Measurements from ENCODE around the gene ARHGAP4.

ARHGAP4 gene

DNA sequence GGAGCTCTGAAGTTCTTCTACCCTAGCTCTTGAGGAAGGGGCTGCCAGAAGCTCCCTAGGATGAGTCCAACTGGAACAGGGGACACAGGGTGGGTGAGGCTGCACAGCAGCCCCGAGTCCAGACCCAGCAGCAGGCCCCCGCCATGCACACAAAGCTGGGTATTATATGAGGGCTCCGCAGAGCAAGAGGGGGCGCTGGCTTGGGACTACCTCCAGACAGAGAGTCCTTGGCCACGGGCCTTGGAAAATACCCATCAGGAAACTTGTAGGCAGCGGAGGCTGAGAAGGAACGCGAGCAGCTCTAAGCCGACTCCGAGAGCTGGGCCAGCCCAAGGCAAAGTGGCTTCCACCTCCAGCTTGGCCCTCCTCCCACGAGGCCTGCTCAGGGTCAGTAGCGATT lies 37.5 kb upstream of the ARHGAP4 start:
- DNase-seq (ENCODE audit: low spot score), result no peak

DNA sequence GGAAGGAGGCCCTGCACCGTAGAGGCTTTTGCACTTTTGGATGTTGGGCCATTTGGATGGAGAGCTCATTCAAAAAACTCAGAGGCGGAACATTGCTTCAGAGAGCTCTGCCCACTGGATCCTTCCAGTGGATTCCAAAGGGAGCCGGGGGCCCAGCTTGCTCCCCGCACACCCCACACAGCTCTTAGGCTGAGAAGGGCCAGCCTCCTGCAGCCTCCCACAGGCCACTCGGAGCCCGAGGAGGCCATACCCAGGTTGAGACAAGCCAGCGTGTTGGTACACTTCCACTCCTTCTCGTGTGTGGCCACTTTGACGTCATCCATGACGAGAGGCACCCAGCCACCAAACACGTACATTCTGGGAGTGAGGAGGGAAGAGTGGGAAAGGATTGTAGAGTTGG lies 35.2 kb upstream of the ARHGAP4 start:
- DNase-seq (ENCODE audit: low spot score), result no peak

GRCh38 chrX:153960786-153961185 lies 34.7 kb upstream of the ARHGAP4 start:
- DNase-seq (ENCODE audit: low spot score), result no peak

GRCh38 chrX:153960077-153960476 lies 34.0 kb upstream of the ARHGAP4 start:
- DNase-seq (ENCODE audit: low spot score), result no peak

DNA sequence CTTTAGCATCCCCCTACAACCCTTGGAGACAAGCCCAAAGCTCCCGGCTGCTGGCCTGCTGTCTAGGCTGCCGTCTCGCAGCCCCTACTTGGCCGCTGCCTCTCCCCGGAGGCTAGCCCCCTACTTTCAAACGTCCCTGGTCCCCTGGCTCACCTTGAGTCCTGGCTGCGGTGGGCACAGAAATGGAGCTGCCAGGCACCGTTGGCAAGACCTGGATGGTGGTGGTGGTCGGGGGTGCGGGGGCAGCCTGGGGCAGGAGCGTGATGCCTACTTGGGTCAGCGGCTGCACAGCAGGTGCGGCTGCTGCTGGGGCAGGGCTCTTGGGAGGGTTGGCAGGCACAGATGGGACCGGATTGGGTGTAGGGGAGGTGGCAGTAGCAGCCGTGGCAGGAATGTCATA lies 33.6 kb upstream of the ARHGAP4 start:
- no peak for DNase-seq (ENCODE audit: low spot score)

DNA sequence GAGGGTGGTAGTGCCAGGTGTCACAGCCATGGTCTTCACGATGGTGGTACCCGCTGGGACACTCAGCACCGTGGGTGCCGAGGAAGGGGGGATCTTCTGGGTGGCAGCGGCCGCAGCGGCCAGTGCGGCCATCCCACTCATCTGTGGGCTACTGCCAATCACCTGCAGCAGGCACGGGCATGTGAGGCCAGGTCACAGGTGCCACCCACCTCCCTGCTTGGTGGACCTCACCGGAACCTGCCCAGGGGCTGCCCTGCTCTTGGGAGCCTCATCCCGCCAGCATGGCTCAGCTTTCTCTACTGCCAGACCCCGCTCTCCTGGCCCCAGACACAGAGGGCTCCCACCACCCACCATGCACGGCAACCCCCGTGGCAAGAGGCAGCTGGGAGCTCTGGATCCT lies 32.5 kb upstream of the ARHGAP4 start:
- DNase-seq (ENCODE audit: low spot score), result no peak

DNA sequence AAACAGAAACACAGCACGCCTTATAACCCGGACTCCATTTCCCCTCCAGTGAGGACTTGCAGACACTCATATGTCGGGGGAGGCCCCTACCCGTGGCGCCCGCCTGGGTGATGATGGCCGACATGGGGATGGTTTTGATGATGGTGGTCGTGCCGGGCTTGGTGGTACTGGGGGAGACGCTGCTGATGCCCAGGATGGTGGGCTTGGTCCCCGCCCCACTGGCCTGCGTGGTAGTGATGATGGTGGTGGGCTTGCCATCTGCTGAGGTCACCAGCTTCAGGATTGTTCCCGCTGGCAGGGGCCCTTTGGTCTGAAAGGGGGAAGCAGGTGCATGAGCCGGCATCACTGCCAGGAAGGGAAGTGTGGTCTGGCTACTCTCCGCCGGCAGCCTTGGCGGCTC lies 31.2 kb upstream of the ARHGAP4 start:
- no peak for DNase-seq (ENCODE audit: low spot score)

GRCh38 chrX:153956044-153956907 lies 30.2 kb upstream of the ARHGAP4 start:
- no peak for DNase-seq (ENCODE audit: low spot score)

DNA sequence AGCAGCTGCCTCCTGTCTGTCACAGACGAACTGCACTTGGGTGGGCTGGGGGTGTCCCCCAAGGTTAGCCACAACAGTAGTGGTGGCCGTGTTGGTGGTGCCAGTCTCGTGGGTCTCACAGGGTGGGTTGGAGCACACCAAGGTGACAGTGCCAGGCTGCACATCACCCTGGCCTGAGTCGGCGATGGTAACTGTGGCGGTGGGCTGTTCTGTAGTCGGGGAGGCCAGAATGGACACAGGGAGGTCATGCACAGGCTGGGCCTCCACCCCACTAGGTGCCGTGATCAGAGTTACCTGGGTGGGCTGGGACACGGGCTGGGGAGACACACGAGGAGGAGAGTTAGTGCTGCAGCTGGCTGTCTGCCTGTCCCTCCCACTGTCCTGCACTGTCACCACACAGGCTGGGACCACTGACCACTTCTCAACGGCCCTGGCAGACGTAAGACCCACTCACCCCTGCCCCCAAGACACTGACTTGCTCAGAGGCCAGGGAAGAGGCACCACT lies 29.2 kb upstream of the ARHGAP4 start:
- no peak for DNase-seq (ENCODE audit: low spot score)

DNA sequence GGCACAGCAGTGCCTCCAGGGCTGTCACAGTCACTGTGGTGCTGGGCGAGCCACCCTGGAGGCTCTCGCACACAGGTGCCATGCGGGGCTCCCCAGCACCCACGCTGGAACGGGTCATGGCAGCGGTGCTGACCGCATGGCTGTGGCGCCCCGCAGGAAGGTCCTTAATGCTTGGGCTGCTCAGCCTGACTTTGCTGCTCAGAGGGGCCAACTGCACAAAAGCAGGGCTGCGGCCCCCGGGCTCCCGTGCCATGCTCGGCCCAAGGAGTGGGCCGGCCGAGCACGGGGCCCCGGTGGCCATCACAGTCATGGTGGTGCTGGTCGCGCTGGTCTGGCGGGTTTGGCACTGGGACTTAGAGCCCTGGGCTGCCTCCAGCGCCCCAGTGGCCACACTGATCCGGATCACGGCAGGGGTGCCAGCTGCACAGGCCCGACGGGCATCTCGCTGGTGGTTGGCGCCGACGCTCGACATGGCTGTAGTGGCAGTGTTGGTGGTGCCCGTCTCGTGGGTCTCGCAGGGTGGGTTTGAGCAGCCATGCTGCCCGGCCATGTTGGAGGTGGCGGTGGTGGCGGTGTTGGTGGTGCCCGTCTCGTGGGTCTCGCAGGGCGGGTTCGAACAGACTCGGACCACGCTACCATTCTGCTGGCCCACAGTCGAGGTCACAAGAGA lies 28.6 kb upstream of the ARHGAP4 start:
- DNase-seq (ENCODE audit: low spot score), result no peak

- no peak for DNase-seq (ENCODE audit: low spot score)
Observed at GRCh38 chrX:153953892-153954557, 28.0 kb upstream of the ARHGAP4 start.

DNA sequence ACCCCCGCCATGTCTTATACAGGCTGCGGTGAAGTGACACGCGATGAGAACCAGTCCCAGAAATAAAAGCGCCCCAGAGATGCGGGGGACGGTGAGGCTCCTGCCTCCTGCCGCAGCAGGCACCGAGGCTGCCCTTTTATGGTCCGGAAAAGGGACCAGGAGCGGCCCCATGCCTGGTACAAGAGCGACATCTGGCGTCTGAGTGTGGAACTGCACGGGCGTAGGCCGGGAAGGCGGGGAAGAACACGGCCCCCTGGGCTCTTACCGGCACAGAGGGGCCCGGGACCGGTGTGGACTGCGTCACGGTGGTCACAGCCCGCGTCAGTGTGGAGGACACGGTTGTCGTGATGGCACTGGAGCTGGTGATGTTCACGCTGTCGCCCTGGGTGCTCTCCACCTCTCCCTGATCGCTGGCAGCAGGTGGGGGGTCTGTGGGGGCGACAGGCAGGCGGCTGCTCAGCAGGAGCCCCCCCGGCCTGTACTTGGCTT lies 27.3 kb upstream of the ARHGAP4 start:
- peak; percentile 65 for DNase-seq (ENCODE audit: low spot score)

DNA sequence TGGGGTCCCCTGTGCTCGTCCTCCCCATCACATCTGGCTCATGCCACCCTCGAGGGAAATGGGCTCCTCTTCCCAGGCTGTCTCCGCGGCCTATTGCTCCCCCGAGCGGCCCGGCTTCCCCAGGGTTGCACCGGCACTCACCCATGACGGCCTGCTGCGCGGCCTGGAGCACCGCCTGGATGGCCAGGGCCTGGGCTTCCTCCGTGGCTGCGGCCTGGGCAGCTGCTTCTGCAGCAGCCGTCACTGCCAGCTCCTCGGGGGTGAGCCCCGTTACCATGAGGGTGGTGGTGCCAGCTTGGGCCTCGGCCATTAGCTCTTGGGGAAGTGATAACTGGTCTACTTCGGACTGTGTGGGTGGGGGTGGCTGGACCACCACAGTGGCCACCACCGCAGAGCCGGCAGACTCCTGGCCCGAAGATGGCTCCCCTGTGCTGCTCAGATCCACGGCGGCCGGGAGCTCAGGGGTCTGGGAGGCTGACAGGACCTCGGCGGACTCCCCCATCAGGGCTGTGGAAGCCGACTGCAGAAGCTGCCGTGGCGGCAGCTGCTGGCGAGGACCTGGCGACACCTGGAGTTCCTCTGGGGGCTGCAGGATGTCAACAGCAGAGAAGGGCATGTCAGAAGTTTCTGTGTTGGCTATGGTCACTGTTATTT lies 26.4 kb upstream of the ARHGAP4 start:
- no peak for DNase-seq (ENCODE audit: low spot score)

DNA sequence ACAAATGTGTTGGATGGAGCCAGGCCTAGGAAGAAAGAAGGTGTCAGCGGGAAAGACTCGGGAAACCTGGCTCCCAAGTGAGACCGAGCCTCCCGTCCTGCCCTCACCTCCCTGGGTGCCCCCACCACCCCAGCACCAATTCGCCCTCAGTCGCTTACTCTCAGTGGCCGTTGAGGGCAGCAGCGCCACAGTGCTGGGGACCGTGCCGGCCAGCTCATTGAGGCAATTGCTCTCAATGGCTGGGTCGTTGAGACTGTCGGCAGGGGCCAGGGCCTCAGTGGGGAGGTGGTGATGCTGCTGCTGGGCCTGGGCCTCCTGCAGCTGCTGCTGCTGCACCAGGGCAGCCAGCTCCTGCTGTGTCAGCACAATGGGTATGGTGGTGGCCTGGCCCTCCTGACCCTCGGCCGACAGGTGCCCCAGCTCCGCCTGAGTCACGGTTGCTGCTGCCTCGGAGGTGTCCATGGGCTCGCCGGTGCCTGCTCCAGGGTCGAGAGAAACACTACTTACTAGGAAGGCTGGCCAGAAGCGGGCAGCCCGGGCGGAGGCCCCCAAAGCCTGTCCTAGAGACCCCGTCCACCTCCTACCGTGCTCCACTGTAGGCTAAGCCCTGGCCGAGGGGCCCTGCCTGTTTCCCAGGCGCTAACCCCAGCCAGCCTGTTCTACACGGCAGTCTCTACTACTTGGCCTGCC lies 25.8 kb upstream of the ARHGAP4 start:
- DNase-seq (ENCODE audit: low spot score), result no peak

DNA sequence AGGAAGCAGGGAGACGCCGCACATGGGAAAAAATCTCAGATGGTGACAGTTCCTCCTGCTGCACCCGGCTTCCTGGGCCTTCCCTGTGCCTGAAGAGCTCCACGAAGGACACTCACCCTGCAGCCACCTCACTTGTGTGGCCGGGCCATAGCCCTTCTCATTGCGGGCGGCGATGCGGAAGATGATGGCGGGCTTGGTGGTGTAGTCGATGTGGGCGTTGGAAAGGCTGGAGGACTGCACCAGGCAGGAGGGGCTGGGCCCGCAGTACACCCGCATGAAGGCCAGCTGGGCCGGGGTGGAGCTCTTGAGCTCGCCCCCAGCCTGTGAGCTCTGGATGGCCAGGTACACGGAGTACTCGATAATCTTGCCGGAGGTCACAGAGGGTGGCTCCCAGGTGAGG lies 24.1 kb upstream of the ARHGAP4 start:
- DNase-seq (ENCODE audit: low spot score), result no peak

DNA sequence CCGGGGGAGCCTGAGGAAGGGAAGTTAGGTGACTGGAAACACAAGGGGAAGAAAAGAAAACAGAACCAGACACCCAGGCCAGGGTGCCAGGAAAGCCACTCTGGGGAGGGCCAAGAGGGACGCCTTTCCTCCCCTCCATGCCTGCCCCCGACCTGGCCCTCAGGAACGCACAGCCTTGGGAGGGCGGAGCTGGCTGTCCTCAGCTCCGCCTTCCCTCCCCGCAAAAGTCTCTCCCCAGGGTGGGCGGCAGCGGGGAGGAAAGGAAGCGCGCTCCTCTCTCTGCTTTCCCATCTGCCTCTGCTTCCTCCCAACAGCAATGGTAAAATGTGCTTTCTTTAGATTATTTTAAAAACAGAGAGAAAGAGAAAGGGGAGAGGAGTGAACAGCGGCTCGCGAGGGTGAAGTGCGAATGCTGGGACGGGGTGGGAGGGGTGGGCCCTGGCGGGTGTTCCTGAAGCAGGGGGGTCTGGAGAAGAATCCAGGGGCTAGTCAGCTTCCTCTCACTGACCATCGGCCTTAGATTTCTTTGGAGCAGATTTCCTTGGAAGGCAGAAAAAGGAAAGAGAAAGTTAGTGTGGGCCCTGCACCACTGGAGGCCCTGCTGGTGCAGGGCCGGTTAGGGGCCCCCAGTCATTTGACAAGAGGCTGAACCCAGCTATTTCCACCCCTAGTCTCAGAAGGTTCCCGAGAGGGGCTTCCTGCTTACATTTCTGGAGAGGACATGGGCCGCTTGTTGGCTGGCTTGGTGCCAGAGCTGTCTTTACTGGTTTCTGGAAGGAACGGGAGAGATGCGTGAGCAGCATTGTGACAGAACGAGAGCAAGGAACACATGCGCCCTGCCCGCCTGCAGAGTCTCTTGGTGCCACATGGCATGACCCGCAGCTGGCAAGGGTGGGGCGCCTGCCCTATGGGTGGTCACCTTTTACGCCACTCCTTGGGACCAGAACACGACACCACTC lies 23.1 kb upstream of the ARHGAP4 start:
- no peak for DNase-seq (ENCODE audit: low spot score)

DNA sequence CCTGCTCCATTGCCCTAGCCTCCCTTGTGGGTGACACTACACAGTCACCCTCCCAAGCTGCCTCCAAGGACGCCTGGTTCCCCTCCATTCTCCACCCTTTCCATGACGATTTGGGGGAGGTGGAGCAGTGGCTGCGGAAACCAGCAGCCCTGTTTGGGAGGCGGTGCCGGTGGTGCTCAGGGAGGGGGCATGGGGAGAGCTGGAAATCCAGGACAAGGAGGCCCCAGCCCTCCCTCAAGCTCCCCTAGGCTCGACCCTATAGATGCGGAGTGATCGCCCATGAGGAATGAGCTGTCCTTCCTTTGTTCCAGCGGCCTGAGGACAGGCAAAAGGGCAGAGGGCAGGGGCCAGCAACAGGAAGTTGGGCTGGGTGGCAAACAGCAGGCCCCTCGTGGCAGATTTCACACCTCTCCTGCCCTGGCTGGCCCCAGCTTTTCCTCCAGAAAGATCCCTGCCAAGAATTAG lies 22.0 kb upstream of the ARHGAP4 start:
- no peak for DNase-seq (ENCODE audit: low spot score)

GRCh38 chrX:153947009-153947769 lies 21.1 kb upstream of the ARHGAP4 start:
- peak; percentile 61 for DNase-seq (ENCODE audit: low spot score)

All from Ammon's horn (tissue), 1 donor.